NAMALWA (cell line): ENCODE measurements around the gene SNX17.

ENCODE experiments used
- DNase-seq: peaks from one replicate; pipeline ENCODE4 v3.0.0-alpha.2; 2015; ENCODE audit warnings: low spot score

SNX17 gene

DNA sequence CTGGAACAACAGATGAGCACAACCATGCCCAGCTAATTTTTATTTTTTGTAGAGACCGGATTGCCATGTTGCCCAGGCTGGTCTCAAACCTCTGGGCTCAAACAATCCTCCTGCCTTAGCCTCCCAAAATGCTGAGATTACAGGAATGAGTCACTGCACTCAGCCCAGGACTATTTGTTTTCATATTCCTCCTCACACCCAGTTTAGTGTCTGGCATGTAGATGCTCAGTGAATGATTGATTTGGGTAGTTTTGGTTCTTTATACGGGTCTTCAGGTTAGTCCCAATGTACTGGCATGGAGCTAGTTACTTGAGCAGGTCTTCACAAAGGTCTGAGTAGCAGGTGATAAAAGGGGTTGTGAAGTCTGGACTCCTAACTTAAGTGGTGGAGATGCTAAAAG is 6.5 kb upstream of the SNX17 start:
- DNase-seq: no peak

GRCh38 chr2:27369471-27370025 is 868 bp upstream of the SNX17 start:
- peak; percentile 40 for DNase-seq

DNA sequence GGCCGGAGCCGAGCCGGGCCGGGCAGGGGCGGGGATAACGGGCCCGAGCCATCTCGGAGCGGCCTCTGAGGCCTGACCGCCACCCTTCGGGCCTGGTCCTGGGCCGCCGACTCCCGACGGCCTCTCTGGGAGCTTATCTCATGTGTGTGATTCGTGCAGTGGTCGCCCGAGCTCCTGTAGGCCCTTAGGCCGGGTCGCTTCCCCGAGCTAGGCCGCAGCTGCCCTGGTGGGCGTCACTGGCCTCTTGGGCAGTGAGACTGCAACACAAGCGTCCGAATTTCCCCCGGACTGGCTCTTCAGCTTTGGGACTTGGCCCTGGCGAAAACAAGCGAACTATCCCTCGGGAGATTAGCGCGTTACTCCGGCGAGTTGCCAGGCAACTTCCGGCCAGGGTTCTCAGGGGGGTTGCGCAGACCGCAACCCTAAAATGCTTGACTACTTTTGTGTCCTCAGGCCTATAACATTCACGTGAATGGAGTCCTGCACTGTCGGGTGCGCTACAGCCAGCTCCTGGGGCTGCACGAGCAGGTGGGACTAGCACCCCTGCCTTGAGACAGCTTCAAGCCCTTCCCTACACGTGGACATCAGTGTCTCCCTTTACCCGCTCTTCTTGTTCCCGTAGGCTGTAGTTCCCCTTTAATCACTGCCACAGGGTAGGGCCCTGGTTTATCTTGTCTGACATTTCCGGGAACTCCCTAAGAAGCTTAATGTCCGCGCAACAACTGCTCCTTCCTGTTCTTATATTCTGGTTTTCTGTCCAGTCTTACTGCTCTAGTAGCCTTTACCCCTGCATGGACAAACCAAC is 602 bp downstream of the SNX17 start:
- peak; percentile 90 for DNase-seq

DNA sequence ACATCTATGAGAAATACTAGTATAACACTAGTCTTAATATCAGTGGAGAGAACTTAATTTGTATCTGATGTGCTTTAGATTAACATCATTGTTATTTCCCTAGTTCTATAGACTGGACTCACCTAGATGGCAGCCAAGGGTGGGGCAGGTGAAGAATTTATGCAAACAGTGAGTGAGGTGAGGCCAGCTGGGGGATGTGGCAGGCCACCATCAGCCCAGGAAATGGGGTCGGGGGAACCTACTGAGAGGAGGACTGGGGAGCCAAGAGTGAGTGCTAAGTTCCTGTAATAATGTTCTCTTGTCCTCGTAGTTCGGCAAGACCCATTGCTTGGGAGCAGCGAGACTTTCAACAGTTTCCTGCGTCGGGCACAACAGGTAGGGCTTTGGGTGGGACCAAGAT is 2.5 kb downstream of the SNX17 start:
- no peak for DNase-seq

- no peak for DNase-seq
Measured at GRCh38 chr2:27373567-27373966, 3.2 kb downstream of the SNX17 start.

DNA sequence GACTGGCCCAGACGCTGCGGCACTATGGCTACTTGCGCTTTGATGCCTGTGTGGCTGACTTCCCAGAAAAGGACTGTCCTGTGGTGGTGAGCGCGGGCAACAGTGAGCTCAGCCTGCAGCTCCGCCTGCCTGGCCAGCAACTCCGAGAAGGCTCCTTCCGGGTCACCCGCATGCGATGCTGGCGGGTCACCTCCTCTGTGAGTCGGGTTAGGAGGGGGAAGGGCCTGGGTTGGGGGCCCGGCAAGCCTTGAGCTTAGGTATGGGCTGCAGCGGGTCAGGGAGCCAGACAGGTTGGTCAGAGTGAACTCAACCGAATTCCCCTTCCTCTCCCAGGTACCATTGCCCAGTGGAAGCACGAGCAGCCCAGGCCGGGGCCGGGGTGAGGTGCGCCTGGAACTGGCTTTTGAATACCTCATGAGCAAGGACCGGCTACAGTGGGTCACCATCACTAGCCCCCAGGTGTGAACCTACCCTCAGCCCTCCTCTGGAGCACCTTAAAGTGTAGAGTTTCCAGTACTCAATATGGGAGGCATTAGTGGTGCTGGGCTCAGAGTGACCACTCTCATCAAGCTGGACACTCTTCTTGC is 5.2 kb downstream of the SNX17 start:
- no peak for DNase-seq

DNA sequence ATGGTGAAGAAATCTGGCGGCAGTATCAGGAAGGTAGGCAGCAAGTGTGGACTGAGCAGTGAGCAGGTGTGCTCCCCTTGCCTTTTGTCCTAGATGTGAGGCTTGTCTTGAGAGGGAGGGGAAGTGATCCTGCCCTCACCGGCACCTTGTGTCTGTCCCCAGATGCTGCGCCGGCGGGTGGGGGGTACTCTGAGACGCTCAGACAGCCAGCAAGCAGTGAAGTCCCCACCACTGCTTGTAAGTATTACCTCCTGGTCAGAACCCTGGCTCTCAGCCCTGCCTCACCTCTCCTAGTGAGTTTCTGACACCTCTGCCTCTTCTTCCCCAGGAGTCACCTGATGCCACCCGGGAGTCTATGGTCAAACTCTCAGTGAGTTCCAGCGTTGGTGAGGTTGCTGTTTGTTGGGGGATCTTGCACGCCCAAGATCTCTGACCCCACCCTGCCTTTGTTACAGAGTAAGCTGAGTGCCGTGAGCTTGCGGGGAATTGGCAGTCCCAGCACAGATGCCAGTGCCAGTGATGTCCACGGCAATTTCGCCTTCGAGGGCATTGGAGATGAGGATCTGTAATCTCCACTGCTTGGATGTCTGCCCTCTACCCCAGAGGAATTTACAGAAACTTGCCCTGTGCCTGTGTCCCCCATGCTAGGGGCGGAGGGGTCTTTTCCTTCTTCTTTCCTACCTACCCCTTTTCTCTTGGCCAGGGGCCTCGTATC is 5.9 kb downstream of the SNX17 start:
- DNase-seq: no peak

GRCh38 chr2:27376866-27377617 is 6.6 kb downstream of the SNX17 start:
- DNase-seq: no peak

GRCh38 chr2:27377618-27378095 is 7.2 kb downstream of the SNX17 start:
- no peak for DNase-seq

- no peak for DNase-seq
Measured at GRCh38 chr2:27378096-27378808, 7.8 kb downstream of the SNX17 start.

- no peak for DNase-seq
Measured at GRCh38 chr2:27378809-27379290, 8.4 kb downstream of the SNX17 start.

DNA sequence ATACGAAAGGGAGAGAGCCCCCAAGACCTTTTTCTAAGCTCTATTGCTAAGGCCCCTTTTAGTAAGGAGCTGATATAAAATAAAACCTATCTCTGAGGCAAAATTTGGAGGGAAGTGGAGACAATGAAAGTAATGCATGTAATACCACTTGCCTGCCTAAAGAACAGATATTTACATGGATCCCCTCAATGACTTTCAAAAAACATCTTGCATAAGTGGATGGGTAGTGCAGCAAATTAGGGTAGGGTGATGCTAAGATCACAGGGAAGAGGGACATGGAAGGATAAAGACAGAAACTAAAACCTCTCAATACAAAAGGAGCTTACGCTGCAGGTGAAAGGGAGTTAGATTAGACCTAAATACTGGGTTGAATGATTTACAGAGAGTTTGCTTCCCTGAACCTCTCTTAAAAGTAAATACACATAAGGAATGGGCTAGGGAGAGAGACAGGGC is 9.0 kb downstream of the SNX17 start:
- DNase-seq: peak; percentile 28

- DNase-seq: peak; percentile 44
Measured at GRCh38 chr2:27379836-27380625, 9.6 kb downstream of the SNX17 start.

DNA sequence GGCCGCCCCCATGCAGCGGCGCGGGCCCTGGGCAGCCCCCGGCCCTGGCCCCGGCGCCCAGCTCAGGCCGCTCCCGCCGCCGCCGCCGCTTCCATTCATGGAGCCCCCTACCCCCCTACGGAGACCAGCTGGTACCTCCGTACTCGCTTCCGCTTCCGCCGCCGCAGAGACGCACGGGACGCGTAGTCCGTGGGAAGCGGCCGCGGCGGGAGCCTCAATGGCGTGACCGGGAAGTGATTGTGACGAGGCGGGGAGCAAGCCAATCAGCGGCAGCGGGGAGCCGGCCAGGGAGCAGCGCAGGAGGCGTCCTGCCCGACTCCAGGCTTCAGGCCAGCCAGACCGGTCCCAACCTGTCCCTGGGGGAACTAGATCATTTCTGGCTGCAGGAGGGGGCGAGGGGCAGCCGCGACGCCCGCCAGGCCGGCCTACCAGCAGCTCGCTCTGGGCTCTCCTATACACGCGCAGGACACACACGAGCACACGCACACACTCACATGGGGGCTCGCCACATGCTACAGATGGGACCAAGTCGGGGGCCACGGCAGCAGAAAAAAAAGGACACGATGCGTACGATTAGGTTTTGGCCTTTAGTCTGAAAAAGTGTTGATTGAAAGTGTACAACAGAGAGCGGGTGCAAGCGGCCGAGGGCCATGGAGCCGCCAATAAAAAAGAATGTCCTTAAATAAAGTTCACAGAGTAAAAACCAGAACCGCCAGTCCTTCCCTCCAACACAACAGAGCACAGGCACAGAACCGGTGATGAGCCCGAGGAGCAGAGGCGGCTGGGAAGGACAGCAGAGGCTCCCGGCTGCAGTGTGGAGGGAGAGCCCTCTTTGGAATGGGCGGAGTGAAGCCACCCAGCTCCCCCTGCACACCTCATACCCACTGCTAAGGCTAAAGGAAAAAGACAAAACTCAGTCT is 10.5 kb downstream of the SNX17 start, which contains the start of gene ZNF513:
Gene ZNF513 (minus strand): TSS at position 109 of the 920 bp plus-strand sequence. CDS start 208 bp downstream, outside the sequence.
- peak; percentile 76 for DNase-seq

GRCh38 chr2:27381577-27382181 is 11.3 kb downstream of the SNX17 start:
- DNase-seq: no peak

DNA sequence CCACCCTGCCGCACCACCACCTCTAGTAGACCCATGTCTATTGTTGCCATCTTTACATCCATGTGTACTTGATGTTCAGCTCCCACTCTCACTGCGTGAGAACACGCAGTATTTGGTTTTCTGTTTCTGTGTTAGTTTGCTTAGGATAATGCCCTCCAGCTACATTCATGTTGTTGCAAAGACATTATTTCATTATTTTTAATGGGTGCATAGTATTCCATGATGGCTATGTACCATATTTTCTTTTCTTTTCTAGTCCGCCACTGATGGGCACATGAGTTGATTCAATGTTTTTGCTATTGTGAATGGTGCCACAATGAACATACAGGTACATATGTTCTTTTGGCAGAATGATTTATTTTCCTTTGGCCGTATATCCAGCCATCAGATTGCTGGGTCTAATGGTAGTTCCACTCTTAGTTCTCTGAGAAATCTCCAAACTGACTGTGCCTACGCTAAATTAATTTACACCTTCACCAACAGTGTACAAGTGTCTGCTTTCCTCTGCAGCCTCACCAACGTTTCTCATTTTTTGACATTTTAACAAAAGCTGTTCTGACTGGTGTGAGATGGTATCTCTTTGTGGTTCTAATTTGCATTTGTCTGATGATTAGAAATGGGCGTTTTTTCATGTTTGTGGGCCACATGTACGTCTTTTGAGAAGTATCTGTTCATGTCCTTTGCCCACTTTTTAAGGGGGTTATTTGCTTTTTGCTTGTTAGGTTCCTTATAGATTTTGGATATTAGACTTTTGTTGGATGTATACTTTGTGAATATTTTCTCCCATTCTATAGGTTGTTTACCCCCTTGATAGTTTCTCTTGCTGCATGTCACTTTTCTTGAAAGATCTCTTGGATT is 20.6 kb downstream of the SNX17 start:
- DNase-seq: no peak

GRCh38 chr2:27393225-27393624 is 22.8 kb downstream of the SNX17 start:
- DNase-seq: no peak

DNA sequence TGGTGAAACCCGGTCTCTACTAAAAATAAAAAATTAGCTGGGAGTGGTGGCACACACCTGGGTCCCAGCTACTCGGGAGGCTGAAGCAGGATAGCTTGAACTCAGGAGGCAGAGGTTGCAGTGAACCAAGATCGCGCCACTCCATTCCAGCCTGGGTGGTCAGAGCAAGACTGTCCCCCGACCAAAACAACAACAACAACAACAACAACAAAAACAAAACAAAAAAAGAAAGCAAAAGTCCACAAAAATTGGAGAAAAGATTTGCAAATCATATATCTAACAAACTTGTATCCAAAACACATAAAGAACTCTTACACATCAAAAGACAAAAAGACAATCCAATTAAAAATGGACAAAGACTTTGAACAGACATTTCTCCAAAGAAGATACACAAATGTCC is 28.5 kb downstream of the SNX17 start:
- no peak for DNase-seq
